Stimulated activated CD4-positive, alpha-beta T cell treated with anti-CD3 and anti-CD28 coated beads, Interleukin-2, amount 100 ng/mL, for 48 hours (primary cell): ENCODE measurements around the gene NKX2-3.

Experiments used
- DNase-seq, 2 donors: peaks; one replicate each; pipeline ENCODE4 v3.0.0-alpha.2; 2020

The NKX2-3 gene

GRCh38 chr10:99583687-99584086 is 50.9 kb downstream of the NKX2-3 start:
- no peak for DNase-seq
